Fibroblast of skin of back (primary cell): Measurements from ENCODE around the gene DTWD2. TPM values are rescaled to one million over a fixed set of nuclear protein-coding genes. Genes with fewer than 3 reads are reported as not detected.
A peak's percentile ranks its signal among the peaks of the same experiment; 100 is the strongest.
"Not testable (repeated sequence)": the region's sequence is repeated elsewhere in the genome, so short reads cannot be mapped to it uniquely, and the experiment has no call there.

Source experiments
- DNase-seq: peaks from one replicate; pipeline ENCODE4 v3.0.0-alpha.2; 2013
- polyA plus RNA-seq, 2 experiments: library from polyadenylated mRNA; unstranded; fragments of 120-200 nt; gene quantifications; one replicate each; pipeline ENCODE4 v1.2.1, GENCODE V29; 2013; ENCODE audit not compliant: insufficient read length in 2 of 2

The DTWD2 gene, protein sequence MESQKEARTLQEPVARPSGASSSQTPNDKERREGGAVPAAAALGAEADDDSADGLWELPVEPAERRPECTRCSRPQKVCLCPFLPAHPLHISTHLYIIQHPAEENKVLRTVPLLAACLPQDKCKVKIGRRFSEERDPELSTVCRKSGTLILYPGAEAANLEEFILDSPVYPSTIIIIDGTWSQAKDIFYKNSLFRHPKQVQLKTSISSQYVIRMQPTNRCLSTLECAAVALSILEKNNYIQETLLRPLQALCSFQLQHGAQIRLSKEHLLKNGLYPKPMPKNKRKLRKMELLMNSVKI
- 2.3 TPM for polyA plus RNA-seq (2013, experiment 1 of 2; ENCODE audit: insufficient read length)
- polyA plus RNA-seq (2013, experiment 2 of 2; ENCODE audit: insufficient read length) = 1.9 TPM

- peak; percentile 90 for DNase-seq
Observed at GRCh38 chr5:118987988-118988865, at the start of gene DTWD2. TSS of gene DTWD2 (minus strand) at chr5:118988547. CDS start at chr5:118988511, 36 bp downstream.

- DNase-seq = peak; percentile 8
Observed at GRCh38 chr5:119037496-119038215, 49.3 kb upstream of the DTWD2 start.

DNA sequence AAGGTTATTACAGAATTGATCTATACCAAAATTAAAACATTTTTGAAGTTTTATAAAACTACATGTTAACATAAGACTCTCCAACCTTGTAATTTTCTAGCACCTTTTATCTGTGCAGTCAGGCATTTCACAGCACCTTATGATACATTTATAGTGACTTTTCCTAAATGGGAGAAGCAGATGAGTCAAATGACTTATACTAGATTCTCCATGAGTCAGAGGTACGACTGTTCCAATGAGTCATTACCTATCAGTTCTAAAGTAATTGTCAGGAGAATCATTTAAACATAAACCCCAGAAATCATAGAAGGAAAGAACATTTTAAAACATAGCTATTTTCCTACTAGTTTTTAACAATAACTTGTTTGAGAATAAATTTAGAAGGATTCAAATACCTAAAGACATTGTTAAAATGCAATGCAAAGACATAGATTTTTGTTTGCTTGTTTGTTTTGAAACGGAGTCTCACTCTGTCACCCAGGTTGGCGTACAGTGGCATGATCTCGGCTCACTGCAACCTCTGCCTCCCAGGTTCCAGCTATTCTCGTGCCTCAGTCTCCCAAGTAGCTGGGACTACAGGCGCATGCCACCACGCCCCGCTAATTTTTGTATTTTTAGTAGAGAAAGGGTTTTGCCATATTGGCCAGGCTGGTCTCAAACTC is 47.9 kb upstream of the DTWD2 start:
- DNase-seq = peak; percentile 79

GRCh38 chr5:119033135-119033534 is 44.8 kb upstream of the DTWD2 start:
- DNase-seq = no peak

DNA sequence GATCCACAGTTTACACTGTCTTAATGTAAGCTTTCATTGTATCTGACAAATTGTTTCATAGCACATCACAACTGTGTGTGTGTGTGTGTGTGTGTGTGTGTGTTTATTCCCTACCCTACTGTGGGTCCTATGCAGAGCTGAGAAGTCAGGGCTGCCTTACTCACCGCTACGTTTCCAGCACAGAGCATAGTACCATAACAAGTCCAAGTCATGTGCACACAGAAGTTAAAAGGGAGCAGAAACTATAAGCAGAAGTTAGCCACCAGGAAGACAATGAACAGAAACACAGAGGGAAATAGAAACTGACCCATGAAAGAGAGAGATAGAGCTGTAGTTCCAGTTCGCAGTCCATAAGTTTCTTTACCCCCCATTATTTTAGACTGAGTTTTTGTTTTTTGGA is 44.3 kb upstream of the DTWD2 start:
- no peak for DNase-seq

DNA sequence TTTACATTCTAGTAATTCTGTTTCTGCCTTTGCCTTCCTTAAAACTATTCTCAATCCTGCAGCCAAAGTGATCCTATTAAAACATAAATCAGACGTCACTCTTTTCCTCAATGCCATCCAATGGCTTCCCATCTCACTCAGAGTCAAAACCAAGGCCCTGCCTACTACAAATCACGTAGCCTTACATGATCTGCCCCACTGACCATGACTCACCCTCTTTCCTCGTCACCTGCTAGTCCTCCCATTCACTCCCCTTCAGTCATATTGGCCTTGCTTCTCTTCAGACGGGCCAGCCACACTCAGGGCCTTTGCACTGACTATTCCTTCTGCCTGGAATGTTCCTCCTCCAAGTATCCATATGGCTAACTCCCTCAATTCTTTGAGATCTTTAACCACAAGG is 43.6 kb upstream of the DTWD2 start:
- no peak for DNase-seq

DNA sequence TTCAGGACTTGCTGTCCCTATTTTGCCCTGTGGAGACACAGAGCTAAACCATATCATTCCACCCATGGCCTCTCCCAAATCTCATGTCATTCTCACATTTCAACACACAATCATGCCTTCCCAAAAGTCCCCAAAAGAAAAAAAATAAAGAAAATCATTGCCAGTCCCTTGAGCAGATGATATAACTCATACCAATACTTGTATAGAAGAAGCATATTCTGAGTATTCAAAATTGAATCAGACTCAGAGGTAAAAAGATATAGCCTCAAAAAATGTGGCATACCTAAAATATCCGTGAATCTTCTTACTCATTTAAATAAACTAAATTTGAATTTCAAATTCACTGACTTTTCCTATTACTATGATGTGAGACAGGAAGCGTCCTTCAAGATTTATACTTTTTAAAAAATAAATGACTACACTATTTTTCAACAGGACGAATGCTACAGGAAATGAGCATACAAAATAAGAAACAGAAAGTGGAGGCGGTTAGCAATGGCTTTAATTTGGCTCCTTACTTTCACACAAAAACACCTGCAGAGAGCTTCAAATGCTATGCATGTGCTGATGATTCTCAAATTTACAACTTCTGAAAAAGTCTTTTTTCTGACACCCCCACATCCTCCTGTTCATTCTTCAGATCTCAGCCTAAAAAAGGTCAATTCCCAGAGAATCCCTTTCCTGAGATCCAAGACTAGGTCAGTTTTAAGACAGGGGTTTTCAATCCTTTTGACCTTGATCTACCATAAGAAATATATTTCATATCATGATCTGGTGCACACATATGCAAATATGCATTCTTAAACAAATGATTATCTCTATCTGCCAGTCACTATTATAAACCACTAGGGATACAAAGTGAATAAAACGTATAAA is 42.9 kb upstream of the DTWD2 start:
- DNase-seq = no peak

GRCh38 chr5:119028575-119028974 is 40.2 kb upstream of the DTWD2 start:
- peak; percentile 40 for DNase-seq

DNA sequence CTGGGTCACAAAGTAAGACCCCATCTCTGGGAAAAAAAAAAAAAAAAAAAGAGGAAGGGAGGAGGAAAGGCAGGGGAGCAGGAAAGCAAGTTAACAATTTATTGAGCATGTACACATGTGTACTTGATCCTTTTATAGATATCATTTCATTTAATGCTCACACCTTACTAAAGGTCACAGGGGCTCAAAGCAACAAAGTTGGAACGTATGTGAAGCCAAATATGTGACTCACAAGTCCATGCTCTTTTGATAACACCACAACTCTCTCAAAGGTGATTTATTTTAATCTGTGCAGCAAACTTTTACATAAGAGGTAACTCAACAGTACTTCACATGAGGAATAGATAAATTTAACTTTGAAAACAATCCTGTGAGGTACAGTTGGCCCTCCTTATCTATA is 34.4 kb upstream of the DTWD2 start:
- no peak for DNase-seq

DNA sequence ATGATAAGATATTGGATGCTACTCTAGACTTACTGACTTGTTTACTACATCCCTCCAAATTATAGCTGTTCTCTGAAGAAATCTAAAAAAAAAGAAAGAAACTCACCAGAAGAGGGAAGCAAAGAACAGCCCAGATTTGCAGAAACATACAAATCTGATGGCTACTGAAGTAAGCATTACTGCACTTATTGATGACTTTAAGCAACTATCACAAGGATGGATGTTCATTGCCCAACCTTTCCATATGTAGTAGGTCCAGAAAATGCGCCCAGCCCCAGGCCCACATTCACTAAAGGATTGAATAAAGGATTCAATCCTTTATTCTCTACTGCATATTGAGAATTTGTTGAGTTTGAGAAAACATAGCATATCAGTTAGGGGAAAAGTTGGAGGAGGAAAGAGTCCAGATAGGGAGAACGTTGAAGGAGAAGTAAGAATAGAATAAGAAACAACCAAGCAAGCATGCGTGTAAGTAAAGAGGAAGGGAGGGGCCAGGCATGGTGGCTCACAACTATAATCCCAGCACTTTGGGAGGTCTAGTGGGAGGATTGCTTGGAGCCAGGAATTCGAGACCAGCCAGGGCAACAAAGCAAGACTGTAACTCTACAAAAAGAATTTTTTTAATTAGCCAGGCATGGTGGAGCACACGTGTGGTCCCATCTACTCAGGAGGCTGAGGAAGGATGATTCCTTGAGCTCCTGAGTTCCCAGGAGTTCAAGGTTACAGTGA is 33.8 kb upstream of the DTWD2 start:
- DNase-seq = peak; percentile 32

DNA sequence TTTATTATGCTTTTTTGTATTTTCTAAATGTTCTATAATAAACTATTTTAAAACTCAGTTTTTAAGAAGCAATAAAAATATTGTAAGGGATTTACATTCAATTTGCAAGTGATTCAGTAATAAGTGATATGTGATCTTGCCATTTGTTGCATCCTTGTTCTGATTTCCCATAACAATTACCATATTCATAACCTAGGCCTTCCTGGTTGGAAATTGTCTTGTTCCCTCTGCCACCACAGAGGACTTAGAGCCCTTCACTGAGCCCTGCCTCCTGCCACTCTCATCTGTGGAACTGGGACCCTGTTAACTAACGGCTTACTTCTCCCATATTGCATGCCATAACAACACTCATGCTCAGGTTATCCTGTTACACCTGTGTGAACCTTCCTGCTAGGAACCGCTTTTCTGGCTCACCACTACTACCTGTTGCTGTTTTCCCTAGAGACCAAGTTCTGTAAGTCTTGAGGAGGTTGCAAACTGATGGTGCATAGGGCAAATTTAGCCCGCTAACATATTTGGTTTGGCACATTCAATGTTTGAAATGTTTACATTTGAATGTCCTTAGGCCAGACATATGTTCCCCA is 32.9 kb upstream of the DTWD2 start:
- DNase-seq = no peak

- no peak for DNase-seq
Observed at GRCh38 chr5:119019949-119020348, 31.6 kb upstream of the DTWD2 start.

GRCh38 chr5:119019501-119019900 is 31.2 kb upstream of the DTWD2 start:
- DNase-seq = no peak

DNA sequence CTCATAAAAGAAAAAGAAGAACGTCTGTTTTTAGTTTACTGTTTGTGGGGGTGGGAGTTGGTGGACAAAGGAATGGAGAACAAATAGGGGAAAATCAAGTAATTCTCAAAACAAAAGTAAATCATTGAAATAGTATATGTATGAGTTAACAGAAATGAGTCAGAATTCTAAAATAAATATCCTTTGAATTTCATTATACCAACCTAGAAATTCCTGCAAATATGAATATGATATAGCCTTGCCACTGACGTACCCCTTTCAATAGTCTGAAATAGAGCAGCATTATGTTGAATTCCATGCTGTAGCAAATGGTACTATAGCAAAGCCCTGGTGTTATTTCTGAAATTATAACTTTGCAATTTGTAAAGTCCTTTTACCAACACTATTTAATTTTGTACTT is 29.6 kb upstream of the DTWD2 start:
- DNase-seq = peak; percentile 56

DNA sequence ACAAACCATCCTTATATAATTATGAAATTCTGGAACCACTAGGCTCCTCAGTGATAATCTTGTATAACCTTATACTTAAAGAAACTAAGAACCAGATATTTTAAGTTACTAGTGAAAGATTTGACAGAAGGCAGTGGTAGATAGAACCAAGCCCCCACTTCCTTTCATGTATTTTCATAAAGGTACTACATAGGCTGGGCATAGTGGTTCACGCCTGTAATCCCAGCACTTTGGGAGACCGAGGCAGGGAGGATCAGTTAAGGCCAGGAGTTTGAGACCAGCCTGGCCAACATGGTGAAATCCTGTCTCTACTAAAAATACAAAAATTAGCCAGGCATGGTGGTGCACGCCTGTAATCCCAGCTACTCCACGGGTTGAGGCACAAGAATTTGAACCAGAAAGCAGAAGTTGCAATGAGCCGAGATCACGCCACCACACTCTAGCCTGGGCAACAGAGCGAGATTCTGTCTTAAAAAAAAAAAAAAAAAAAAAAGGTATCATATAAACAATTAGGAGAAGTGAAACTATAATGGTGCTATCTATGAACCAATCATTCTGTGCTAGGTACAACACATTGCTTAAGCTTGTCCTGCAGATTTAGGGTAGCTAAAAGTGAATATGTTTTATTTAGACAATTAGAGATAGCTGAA is 27.9 kb upstream of the DTWD2 start:
- no peak for DNase-seq

GRCh38 chr5:119011186-119011585 is 22.8 kb upstream of the DTWD2 start:
- no peak for DNase-seq

GRCh38 chr5:119010206-119010605 is 21.9 kb upstream of the DTWD2 start:
- no peak for DNase-seq

DNA sequence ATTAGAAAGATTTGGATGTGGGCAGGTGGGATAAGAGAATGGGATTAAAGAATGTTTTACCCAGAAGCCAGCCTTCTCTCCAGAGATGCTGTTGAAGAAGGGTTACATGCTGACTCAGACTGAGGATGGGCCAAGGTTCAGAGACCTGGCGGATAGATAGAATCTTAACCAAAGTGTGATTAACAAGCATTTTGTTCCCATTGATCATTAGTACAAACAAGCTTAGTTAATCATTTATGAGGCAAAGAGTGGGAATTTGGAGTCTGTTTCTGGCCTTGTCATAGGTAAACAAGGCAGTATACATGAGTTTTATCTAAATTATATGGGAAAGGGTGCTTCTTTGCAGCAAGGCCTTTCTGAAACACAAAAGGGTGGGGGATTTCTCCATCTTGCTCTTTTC is 20.8 kb upstream of the DTWD2 start:
- DNase-seq = no peak

GRCh38 chr5:118999696-119000095 is 11.3 kb upstream of the DTWD2 start:
- DNase-seq = no peak

GRCh38 chr5:118998861-118999260 is 10.5 kb upstream of the DTWD2 start:
- not testable (repeated sequence) for DNase-seq
